HG02840 (cell line): ENCODE results near the gene SLIT3.

Source experiments
- ATAC-seq: cut with Tn5 transposase; IDR thresholded peaks from one replicate; pipeline ENCODE4 v1.9.1; 2021; ENCODE audit warnings: mild to moderate bottlenecking, moderate library complexity, moderate number of reproducible peaks; ENCODE audit not compliant: unreplicated experiment, low FRiP score

The SLIT3 gene

GRCh38 chr5:168917947-168918600 is 382.9 kb downstream of the SLIT3 start:
- ATAC-seq, result no peak

GRCh38 chr5:168916852-168917251 is 384.1 kb downstream of the SLIT3 start:
- ATAC-seq, result no peak

- no peak for ATAC-seq
These were observed 384.7 kb downstream of the SLIT3 start for GRCh38 chr5:168916266-168916665.

- ATAC-seq, result no peak
These were observed 386.4 kb downstream of the SLIT3 start for GRCh38 chr5:168914491-168914890.

GRCh38 chr5:168910874-168911273 is 390.1 kb downstream of the SLIT3 start:
- no peak for ATAC-seq

GRCh38 chr5:168908207-168908606 is 392.7 kb downstream of the SLIT3 start:
- no peak for ATAC-seq

- ATAC-seq, result no peak
These were observed 397.9 kb downstream of the SLIT3 start for GRCh38 chr5:168903061-168903460.

- ATAC-seq, result no peak
These were observed 401.3 kb downstream of the SLIT3 start for GRCh38 chr5:168899673-168900072.

GRCh38 chr5:168899264-168899663 is 401.7 kb downstream of the SLIT3 start:
- ATAC-seq, result no peak

- no peak for ATAC-seq
These were observed 402.6 kb downstream of the SLIT3 start for GRCh38 chr5:168898247-168898911.

GRCh38 chr5:168897387-168898122 is 403.4 kb downstream of the SLIT3 start:
- ATAC-seq, result no peak

GRCh38 chr5:168895295-168896071 is 405.5 kb downstream of the SLIT3 start:
- ATAC-seq, result no peak

- ATAC-seq, result no peak
These were observed 407.7 kb downstream of the SLIT3 start for GRCh38 chr5:168893283-168893682.

GRCh38 chr5:168892618-168893186 is 408.2 kb downstream of the SLIT3 start:
- no peak for ATAC-seq

GRCh38 chr5:168890816-168891812 is 409.8 kb downstream of the SLIT3 start:
- ATAC-seq, result no peak

- no peak for ATAC-seq
These were observed 411.9 kb downstream of the SLIT3 start for GRCh38 chr5:168889039-168889438.

GRCh38 chr5:168887931-168888330 is 413.0 kb downstream of the SLIT3 start:
- no peak for ATAC-seq

- ATAC-seq, result no peak
These were observed 414.8 kb downstream of the SLIT3 start for GRCh38 chr5:168886157-168886556.
